Endothelial cell of hepatic sinusoid (primary cell): ENCODE data around the gene APOBEC3A.
"Not testable (repeated sequence)": the region's sequence is repeated elsewhere in the genome, so short reads cannot be mapped to it uniquely, and the experiment has no call there.

Experiments used
- in situ Hi-C: cut with HindIII; loops from 2 replicates; pipeline ENCODE4 v1.10.0; 2017; ENCODE audit warnings: low sequenced_read_pairs

The APOBEC3A gene

GRCh38 chr22:38957808-38958650 is 620 bp downstream of the APOBEC3A start:
- in situ Hi-C loops, result no loop called here

GRCh38 chr22:38958651-38958943 is 1.2 kb downstream of the APOBEC3A start:
- in situ Hi-C loops, result not testable (repeated sequence)

DNA sequence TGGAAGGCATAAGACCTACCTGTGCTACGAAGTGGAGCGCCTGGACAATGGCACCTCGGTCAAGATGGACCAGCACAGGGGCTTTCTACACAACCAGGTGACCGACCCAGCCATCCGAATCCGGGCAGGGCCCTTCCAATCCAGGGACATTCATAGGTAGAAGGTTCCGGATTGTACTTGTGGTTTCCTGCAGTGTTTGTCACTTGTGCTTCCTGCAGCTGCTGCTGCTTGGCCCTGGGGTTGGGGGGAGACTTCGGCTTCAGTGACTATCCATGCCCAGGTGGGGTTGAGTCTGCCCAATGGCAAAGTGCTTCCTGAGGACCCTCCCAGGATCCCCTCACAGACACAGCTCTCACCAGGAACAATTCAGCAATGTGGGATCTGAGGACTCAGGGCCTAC is 2.2 kb downstream of the APOBEC3A start:
- in situ Hi-C loops, result no loop called here

- in situ Hi-C loops, result not testable (repeated sequence)
Observed at GRCh38 chr22:38960673-38961072, 3.3 kb downstream of the APOBEC3A start.

- in situ Hi-C loops, result not testable (repeated sequence)
Observed at GRCh38 chr22:38963291-38963738, 5.9 kb downstream of the APOBEC3A start.

GRCh38 chr22:38963872-38964271 is 6.5 kb downstream of the APOBEC3A start:
- in situ Hi-C loops, result no loop called here

DNA sequence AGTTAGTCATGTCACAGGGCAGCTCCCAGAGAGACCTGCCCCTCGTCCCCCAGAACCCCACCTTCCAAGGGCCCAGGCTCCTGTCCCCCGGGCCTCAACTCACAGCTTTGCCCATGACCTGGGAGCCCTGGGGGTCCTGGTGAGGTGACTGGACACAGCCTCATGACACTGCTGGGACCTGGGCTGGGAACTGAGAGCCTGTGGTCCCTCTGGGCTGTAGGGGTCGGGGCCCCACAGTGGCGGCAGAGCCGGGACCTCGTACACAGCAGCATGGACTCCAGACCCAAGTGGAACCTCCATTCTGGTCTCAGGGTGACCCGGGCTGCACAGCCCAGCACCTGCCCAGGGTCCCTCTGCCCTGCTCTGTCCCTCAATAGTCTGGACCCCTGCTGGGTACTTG is 6.9 kb downstream of the APOBEC3A start:
- in situ Hi-C loops, result no loop called here

DNA sequence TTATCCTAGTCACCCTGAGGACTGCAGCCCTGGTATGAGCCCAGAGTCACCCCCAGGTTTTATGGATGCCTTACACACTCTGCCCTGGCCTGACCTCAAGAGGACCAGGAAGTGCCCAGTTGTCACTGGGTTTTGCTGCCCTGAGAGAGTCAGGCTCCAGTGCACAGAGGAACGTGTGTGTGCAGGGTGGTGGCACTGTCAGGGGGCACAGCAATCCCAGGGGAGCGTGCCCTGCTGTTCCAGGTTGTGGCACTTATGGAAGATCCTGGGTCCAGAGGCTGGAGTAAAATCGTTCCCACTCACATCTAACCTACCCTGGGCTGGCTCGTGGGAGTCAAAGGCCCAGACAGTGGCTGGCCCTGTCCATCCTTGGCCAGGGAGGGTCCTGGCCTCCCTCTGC is 7.6 kb downstream of the APOBEC3A start:
- in situ Hi-C loops, result no loop called here

GRCh38 chr22:38965614-38966379 is 8.4 kb downstream of the APOBEC3A start:
- in situ Hi-C loops, result no loop called here

GRCh38 chr22:38966380-38966702 is 8.9 kb downstream of the APOBEC3A start:
- in situ Hi-C loops, result no loop called here

DNA sequence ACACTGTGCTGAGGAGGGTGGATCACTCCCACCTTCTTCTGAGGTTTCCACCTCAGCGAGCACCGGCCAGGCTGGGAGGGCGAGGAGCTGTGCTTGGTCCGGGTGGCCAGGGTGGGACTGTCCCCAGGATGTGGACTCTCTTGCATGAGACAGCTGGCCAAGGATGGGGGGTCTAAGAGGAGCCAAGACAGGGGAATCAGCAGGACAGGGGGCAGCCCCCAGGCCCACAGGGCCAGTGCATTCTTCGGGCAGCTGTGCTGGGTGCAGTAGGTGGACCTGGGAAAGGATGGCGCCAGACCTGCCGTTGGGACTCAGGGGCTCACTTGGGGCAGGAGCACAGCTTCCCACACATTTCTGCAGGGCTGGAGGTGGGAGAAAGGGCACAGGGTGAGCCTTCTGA is 9.5 kb downstream of the APOBEC3A start:
- in situ Hi-C loops, result no loop called here

DNA sequence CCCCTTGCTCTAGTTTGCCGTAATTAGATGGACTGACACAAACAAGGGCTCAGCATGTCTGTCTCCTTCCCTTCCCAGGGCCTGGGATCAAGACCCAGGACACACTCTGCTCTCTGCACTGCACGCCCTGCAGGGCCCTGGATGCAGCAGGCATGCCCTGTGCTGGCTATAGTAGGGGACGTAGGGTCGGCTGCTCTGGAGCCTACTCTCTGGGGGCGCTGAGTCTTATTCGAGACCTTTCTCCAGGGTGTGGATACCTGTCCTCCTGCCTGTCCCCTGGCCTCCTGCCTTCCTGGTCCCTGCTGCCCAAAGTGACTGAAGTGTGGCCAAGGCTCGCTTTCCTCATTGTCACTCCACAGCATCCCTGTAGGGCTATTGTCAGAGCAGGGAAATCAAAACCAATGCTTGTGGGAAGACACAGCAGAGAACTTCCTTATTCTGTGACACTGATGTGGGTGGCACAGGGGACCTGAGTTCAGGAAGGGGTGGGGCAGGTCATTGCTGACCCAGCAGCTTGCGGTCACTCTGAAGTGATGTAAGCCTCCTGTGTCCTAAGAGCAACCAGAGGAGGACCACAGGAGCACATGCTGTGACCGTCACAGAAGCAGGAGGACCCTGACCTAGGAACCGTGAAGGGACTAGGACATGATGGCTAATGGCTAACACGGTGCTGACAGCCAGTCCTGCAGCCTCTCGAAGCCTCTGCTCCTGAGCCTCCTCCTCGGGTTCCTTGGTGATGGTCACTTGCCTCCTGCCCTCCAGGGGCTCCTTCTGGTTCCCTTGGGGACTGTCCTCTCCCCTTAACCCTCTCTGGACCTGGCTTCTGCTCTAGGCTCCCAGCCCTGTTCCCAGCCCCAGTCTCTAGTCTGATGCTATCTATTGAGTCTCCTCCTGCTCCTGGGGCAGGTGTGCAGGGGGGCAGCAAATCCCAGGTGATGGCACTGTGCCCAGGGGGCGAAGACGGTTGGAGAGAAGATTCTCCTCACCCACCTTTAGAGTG is 10.3 kb downstream of the APOBEC3A start:
- in situ Hi-C loops, result no loop called here

GRCh38 chr22:38968801-38969200 is 11.4 kb downstream of the APOBEC3A start:
- in situ Hi-C loops, result no loop called here

DNA sequence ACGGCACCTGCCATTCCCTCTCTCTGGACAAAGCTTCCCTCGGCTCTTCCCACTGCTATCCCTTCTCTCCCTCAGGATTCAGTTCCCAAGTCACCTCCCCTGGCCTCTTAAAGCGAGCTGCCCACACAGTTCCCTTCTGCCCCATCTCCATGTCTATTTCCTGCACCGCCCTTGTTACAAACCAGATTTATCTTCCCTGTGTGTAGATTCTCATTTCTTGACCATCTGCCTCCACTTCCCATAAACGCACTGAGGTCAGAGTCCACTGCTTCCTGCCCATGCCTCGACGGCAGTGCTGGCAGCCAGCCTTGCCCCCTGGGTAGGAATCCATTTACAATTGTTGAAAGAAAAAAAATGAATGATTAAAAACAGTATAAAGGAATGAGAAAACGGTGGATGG is 13.1 kb downstream of the APOBEC3A start:
- in situ Hi-C loops, result no loop called here

- in situ Hi-C loops, result no loop called here
Observed at GRCh38 chr22:38971202-38971601, 13.8 kb downstream of the APOBEC3A start.

DNA sequence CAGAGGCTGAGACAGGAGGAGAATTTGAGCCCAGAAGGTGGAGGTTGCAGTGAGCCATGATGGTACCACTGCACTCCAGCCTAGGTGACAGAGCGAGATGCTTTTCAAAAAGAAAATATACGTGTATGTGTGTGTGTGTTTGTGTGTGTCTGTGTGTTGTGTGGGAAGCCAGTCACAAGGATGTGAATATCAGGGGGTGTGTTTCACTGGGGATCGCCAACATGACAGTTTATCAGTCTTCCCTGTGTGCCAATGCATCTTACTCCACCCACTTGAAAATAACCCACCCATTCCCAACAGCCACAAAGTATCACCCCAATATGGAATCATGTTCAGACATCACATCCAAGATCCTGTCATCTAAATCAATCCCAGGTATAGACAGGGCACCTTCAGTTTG is 14.4 kb downstream of the APOBEC3A start:
- in situ Hi-C loops, result no loop called here

GRCh38 chr22:38972558-38972957 is 15.1 kb downstream of the APOBEC3A start:
- in situ Hi-C loops, result no loop called here

DNA sequence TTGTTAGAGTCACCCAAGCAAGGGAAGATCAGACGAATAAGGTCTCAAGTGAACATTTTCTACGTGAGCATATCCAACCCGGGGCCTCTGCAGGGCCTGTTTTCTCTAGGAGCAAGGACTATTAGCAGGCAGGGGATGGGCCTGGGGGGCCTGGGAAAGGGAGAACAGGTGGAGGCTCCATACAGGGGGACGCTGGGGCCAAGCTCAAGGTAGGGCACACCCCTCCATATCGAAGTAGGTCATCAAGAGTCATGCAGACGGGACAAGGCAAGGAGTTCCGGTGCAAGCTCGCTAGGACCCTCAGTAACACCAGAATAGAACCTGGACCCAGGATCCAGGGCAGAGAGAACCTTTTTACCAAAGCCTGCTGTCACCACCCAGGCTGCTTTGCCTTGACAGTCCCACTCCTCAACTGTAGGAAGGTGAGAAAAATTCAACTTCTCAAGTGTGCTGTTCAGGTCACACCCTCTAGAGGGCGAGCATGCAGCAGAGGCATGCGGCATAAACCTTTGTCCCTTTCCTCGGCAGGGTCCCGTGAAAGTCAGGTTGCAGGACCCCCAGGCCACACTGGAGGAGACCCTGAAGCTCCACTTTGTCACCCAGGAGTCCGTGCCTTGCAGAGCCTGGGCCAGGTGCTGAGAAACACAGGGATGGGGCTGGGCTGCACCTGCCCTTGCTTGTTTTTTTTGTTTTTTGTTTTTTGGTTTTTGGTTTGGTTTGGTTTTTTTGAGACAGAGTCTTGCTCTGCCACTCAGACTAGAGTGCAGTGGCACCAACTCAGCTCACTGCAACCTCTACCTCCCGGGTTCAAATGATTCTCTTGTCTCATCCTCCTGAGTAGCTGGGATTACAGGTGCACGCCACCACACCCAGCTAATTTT is 16.1 kb downstream of the APOBEC3A start:
- in situ Hi-C loops, result no loop called here

DNA sequence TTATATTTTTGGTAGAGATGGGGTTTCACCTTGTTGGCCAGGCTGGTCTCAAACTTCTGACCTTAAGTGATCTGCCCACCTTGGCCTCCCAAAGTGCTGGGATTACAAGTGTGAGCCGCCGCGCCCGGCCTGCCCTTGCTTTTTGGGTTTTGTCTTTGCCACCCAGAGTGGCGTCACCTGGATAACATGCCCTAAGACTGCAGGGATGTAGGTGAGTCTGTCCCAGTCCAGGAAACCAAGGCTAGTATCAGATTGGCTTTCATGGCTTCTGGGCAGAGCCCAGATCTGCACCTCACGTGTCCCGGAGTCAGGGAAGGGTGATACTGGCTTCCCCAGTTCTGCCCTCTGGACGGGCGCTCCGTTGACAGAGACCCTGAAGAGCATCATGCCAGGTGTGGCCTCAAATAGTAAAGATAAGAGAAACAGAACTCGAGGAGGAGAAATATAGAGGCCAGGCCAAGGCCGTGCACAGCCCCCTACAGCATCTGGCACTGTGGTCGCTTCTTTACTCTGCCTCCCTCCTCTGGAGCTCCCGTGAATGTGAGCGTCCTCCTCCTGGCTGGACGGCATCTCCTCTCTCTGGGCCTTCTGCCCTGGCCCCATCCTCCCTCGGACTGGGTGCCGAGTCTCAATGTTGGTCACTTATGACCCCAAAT is 16.9 kb downstream of the APOBEC3A start:
- in situ Hi-C loops, result no loop called here

GRCh38 chr22:38974826-38975175 is 17.4 kb downstream of the APOBEC3A start:
- in situ Hi-C loops, result no loop called here
